B cell (primary cell): Measurements from ENCODE around the gene LENG1.

Source experiments
- CTCF ChIP-seq: fragments of 200-600 bp; IDR thresholded peaks from one replicate; pipeline ENCODE4 v1.8.0; 2022; ENCODE audit warnings: antibody characterized with exemption, mild to moderate bottlenecking
- EZH2 ChIP-seq: IDR thresholded peaks from 2 replicates; pipeline ENCODE4 v1.6.1; 2012; ENCODE audit warnings: borderline replicate concordance, low read depth, mild to moderate bottlenecking, moderate library complexity, low read length; ENCODE audit not compliant: insufficient read depth, poor library complexity, severe bottlenecking

GRCh38 chr19:54190503-54191010, 31.0 kb upstream of the LENG1 start:
- no peak for TF ChIP-seq CTCF
- no peak for TF ChIP-seq EZH2
